ENCODE measurements around the gene ESYT1.

Gene ESYT1

DNA sequence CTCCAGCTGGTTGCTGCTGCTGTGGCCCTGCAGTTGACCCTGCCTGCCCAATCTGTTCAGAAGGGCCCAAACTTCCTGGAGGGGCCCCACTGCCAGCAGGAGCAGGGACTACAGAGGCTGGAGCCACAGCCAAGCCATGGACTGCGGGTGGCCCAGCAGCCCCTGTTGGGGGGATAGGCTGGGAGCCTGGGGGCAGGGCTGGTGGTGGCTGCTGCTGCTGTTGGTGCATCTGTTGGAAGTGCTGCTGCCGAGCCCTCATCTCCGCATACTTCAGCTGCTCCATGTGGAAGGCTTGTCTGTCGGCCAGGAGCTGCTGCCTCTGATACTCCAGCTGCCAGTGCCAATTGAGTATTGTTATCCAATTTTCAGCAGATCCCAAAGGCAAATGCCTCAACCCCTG lies 37.3 kb downstream of the ESYT1 start:
- CTCF ChIA-PET: interaction anchor here (1.2 to 2.6 kb wide), 3 partner anchors 24 to 118 kb away, joined by 4 to 13 read pairs (median 5); partner anchors contain the start of genes SMARCC2 and ZC3H10
- no peak overlapping the region for H3K4me3 ChIP-seq (ENCODE audit: low read depth, low read length)
- POLR2A ChIA-PET: interaction anchor here (0.7 to 1.3 kb wide), 3 partner anchors 18 to 40 kb away, joined by 4 to 6 read pairs (median 4); partner anchors contain the start of gene ESYT1
- DNase-seq (ENCODE audit: low read depth, low spot score): no peak
- TF ChIP-seq, protein P1, sequence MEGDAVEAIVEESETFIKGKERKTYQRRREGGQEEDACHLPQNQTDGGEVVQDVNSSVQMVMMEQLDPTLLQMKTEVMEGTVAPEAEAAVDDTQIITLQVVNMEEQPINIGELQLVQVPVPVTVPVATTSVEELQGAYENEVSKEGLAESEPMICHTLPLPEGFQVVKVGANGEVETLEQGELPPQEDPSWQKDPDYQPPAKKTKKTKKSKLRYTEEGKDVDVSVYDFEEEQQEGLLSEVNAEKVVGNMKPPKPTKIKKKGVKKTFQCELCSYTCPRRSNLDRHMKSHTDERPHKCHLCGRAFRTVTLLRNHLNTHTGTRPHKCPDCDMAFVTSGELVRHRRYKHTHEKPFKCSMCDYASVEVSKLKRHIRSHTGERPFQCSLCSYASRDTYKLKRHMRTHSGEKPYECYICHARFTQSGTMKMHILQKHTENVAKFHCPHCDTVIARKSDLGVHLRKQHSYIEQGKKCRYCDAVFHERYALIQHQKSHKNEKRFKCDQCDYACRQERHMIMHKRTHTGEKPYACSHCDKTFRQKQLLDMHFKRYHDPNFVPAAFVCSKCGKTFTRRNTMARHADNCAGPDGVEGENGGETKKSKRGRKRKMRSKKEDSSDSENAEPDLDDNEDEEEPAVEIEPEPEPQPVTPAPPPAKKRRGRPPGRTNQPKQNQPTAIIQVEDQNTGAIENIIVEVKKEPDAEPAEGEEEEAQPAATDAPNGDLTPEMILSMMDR (IDR thresholded peaks at IDR 0.05; ENCODE audit: insufficient read depth, low read length, missing control alignments): no peak

DNA sequence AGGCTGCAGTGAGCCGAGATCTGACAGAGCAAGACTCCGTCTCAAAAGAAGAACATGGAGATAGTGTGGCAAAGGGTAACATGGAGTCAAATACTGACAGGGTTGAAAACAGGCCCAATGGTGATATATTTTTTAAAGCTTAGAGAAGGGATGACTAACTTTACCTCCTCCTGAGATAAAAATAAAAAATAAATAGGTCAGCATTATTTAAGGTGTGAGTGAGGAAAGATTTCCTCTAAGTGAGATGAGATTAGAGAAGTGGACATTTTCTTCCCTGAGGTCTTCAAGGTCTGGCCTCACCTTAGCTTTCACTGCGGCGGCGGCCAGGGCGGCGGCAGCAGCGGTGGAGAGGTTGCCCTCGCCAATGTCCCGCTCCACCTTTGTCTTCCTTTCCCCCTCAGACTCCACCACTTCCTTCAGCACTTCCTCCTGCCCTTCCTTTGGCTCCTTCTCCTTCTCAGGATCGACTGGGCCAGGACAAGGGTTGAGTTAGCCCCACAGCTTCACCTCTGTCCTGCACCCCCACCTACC lies 41.2 kb downstream of the ESYT1 start:
- no peak for DNase-seq (ENCODE audit: low read depth, low spot score)
- POLR2A ChIA-PET: interaction anchor here (1.5 kb wide), 1 partner anchor 8 kb away, joined by 8 read pairs; no protein-coding TSS in a partner anchor
- CTCF ChIA-PET: interaction anchor here (1.9 kb wide), 1 partner anchor 20 kb away, joined by 12 read pairs; the partner anchor contains the start of gene SMARCC2
- no peak overlapping the region for H3K4me3 ChIP-seq (ENCODE audit: low read depth, low read length)
- TF ChIP-seq, protein P1 (IDR thresholded peaks at IDR 0.05; ENCODE audit: insufficient read depth, low read length, missing control alignments): no peak

DNA sequence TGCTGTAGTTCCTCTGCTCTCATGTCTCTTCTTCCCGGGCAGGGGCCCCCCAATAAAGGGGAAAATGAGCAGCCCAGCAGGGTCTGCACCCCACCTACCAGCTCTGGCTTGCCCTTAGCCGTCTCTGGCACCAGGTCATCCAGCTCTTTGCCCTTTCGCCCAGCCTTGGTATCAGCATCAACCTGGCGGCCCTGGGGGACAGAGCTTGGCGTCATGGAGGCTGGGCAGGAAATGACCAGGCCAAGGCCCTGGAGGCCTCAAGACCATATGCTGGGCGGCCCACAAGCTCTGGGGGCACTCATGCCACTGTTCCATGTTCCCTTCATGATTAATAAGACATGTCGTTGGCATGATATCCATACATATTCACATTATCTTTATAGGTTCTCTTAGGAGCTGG lies 44.8 kb downstream of the ESYT1 start:
- H3K4me3 ChIP-seq (ENCODE audit: low read depth, low read length): no peak overlapping the region
- DNase-seq (ENCODE audit: low read depth, low spot score): no peak
- ChIA-PET CTCF (interaction anchor here (1.8 to 7.9 kb wide), 2 partner anchors 8 to 16 kb away, joined by 6 to 83 read pairs; partner anchors contain the start of gene SMARCC2), POLR2A (interaction anchor here (1.3 kb wide), 1 partner anchor 10 kb away, joined by 10 read pairs; no protein-coding TSS in a partner anchor)
- TF ChIP-seq, protein P1 (IDR thresholded peaks at IDR 0.05; ENCODE audit: insufficient read depth, low read length, missing control alignments): no peak

DNA sequence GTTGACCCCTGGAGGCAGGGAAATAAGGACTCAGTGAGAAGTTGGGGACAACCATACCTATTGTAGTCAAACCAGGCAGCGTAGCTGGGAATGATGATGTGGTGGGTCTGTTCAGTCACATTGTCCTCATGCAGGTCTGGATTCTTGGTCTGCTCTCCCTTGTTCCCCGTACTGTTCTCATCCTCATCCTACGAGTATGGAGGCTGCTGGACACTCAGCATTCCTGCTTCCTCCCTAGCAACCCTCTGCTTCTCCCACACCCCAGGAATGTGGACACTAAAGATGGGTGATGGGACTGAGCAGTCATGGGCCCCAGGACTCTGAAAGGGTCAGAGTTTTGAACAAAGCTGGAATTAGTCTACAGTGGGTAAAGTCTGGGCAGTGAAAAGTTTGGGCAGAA lies 50.3 kb downstream of the ESYT1 start:
- no peak overlapping the region for H3K4me3 ChIP-seq (ENCODE audit: low read depth, low read length)
- ChIA-PET CTCF (interaction anchor here (1.2 to 7.9 kb wide), 4 partner anchors 10 to 52 kb away, joined by 3 to 83 read pairs (median 4); partner anchors contain the start of gene SMARCC2), POLR2A (no interaction called here)
- TF ChIP-seq, protein P1 (IDR thresholded peaks at IDR 0.05; ENCODE audit: insufficient read depth, low read length, missing control alignments): no peak
- no peak for DNase-seq (ENCODE audit: low read depth, low spot score)

DNA sequence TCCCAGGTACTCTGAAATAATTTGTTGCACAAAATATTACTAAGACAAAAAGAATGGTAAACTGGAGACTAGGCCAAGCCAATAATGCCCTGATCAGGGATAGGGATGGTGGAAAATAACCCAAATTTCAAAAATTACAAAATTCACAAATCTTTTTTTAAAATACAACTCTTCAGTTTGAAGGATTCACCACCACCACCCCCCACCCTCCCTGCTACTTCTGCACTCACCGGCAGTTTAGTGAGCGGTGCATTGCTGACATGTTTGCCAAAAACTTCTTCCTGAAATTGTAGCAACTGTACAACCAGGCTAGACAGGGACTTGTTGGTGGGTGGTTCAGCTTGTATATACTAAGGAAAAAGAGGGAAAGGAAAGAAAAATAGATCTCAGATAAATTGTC lies 58.9 kb downstream of the ESYT1 start:
- ChIA-PET POLR2A (interaction anchor here (1.0 to 3.2 kb wide), 2 partner anchors 34 to 59 kb away, joined by 3 to 27 read pairs; partner anchors contain the start of gene ESYT1), CTCF (interaction anchor here (1.0 to 7.4 kb wide), 8 partner anchors 11 to 448 kb away, joined by 3 to 311 read pairs (median 66); partner anchors contain the start of genes ESYT1, RNF41 and ZC3H10)
- H3K4me3 ChIP-seq (ENCODE audit: low read depth, low read length): no peak overlapping the region; the same call in 1 of the 2 replicates
- TF ChIP-seq, protein P1 (IDR thresholded peaks at IDR 0.05; ENCODE audit: insufficient read depth, low read length, missing control alignments): no peak
- DNase-seq (ENCODE audit: low read depth, low spot score): no peak

DNA sequence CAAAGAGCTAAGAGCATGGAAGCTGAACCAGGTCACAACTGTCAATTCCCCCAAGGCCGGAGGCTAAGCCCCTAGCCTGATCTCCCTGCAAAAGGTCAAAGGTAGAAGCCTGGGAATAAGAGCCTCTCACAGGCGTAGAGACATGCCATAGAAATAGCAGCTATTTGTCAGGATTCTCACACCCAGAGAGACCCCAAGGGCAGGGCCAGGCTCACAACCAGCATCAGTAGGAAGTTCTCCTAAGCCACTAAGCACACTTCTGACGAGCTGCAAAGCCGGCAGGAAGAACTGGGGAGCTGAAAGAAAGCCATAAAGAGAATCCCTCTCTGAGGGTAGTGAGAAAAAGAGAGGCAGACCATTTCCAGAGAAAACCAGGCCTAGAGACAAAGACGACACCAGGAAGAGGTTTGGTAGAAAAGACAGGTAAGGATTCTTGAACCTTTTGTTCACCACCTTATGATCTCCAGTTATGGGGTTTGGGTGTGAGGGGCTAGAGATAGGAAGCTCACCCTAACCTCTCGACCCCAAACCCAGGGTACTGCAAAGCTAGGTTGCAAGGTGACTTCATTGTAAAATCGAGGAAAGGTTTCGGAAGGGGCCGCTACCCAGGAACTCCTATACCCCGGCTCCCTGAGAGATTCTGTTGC lies 60.2 kb downstream of the ESYT1 start:
- DNase-seq (ENCODE audit: low read depth, low spot score): no peak
- TF ChIP-seq, protein P1 (IDR thresholded peaks at IDR 0.05; ENCODE audit: insufficient read depth, low read length, missing control alignments): no peak

More for the DNA sequence above, 60.2 kb downstream of the ESYT1 start:
- peak overlapping the region; percentile 76 for H3K4me3 ChIP-seq (ENCODE audit: low read depth, low read length)
- CTCF ChIA-PET: interaction anchor here (0.9 to 7.4 kb wide), 21 partner anchors 7 to 459 kb away, joined by 3 to 311 read pairs (median 12); partner anchors contain the start of genes ANKRD52, ESYT1, MYL6 and RNF41
- POLR2A ChIA-PET: interaction anchor here (0.8 to 3.2 kb wide), 6 partner anchors 9 to 70 kb away, joined by 3 to 27 read pairs (median 7); partner anchors contain the start of genes ESYT1, RPL41 and ZC3H10
